ENCODE data around the gene ITPKC.

DNA sequence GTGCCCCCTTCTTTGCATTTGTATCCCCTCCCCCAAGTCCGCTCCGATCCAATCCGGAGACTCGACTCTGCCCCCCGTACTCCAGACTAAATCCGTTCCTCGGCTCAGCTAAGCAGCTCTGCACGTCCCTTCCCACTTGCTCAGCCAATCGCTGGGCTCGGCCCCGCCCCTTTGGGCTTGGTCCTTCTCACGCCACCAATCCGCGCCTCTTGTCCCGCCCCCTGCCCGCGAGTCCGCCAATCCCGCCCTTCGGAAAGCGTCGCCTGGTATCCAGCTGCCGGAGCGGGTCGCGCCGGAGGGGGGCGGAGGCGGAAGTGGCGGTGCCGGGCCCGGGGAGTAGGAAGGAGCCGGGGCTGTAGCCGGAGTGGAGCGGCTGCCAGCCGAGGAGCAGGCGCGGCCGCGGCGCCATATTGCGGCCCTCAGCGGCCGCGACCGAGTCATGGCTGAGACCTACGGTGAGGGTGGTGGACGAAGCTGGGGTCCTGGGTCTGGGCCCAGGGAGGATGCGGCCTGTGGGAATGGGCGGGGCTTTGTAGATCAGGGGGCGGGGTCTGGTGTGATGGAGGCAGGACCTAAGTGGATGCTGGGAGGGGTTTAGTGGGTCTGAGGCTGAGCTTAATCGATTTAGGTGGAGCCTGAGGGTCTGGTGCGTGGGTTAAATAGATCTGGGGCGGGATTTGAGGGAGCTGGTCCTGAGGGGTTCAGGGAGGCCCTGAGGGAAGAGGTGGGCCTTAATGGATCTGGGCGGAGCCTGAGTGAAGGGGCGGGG lies 61.2 kb downstream of the ITPKC start, which contains the start of gene RAB4B:
- TF ChIP-seq, protein P1, sequence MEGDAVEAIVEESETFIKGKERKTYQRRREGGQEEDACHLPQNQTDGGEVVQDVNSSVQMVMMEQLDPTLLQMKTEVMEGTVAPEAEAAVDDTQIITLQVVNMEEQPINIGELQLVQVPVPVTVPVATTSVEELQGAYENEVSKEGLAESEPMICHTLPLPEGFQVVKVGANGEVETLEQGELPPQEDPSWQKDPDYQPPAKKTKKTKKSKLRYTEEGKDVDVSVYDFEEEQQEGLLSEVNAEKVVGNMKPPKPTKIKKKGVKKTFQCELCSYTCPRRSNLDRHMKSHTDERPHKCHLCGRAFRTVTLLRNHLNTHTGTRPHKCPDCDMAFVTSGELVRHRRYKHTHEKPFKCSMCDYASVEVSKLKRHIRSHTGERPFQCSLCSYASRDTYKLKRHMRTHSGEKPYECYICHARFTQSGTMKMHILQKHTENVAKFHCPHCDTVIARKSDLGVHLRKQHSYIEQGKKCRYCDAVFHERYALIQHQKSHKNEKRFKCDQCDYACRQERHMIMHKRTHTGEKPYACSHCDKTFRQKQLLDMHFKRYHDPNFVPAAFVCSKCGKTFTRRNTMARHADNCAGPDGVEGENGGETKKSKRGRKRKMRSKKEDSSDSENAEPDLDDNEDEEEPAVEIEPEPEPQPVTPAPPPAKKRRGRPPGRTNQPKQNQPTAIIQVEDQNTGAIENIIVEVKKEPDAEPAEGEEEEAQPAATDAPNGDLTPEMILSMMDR (IDR thresholded peaks at IDR 0.05): peak in 2 of 6 experiments; percentile 15 to 28
- TF ChIP-seq POLR2A (IDR thresholded peaks at IDR 0.05): peak in 3 of 4 donors; percentile 84 to 93 (median 88)
